NCI-H82 (cell line): ENCODE data around the gene RDX.
"Not testable (repeated sequence)": the region's sequence is repeated elsewhere in the genome, so short reads cannot be mapped to it uniquely, and the experiment has no call there.

Source experiments
- DNase-seq: peaks from one replicate; lab custom pipeline; 2025; lab: John Stamatoyannopoulos, UW

The RDX gene

DNA sequence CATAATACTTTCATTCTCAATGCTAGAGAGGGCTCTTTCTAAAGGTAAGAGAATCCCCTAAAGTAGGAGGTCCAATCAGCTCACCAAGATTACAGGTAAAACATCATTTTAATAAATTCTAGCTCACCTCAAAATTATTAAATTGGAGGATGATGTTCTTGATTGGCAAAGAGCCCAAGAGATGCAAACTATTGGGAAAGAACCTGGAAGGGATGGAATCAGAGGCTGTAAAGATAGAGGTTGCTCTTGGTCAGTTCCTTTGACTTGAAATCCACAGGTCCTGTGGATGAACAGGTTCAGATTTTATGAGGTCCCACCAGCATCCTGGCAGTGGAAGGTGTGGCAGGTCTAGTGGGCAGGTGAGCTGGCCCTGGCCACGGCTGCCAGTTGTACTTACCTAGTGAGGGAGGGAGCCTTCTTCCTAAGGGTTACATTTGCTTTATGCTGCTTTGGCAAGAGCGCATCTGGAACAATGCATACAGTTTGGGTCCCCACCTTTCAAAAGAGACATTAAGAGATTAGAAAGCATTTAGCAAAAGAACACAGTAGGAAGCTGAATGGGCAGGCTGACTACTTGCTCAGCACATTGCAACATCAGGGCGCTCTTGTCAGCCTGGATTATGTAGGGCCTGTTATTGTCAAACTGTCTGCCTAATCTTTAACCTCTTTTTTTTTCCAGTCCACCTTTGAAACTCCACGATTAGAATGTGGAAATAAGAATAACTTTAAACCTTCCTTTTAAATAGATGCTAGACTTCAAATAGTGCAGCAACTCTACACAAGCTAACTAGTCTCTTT lies 97.0 kb downstream of the RDX start:
- DNase-seq = no peak

DNA sequence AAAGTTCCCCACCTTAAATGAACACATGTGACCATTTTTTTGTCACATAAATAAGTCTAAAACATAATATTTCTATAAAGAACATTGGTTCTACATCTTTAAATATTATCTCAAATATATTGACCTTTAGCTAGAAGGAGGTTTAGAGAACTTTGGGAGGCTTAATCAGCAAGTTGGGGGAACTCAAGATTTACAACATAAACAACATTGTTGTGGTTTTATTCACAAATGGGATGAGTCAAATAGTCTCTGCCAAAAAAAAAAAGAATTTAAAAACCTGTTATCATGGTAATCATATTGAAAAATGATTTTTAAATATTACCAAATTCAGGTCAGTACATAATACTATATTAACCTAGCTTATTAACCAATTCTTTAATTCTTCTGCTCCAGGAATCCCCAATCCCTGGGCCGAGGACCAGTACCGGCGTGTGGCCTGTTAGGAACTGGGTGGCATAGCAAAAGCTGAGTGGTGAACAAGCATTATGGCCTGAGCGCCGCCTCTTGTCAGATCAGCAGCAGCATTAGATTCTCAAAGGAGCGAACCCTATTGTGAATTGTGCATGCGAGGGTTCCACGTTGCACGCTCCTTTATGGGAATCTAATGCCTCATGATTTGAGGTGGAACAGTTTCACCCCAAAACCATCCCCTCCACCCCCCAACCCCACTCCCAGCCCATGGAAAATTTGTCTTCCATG lies 98.2 kb downstream of the RDX start:
- no peak for DNase-seq

DNA sequence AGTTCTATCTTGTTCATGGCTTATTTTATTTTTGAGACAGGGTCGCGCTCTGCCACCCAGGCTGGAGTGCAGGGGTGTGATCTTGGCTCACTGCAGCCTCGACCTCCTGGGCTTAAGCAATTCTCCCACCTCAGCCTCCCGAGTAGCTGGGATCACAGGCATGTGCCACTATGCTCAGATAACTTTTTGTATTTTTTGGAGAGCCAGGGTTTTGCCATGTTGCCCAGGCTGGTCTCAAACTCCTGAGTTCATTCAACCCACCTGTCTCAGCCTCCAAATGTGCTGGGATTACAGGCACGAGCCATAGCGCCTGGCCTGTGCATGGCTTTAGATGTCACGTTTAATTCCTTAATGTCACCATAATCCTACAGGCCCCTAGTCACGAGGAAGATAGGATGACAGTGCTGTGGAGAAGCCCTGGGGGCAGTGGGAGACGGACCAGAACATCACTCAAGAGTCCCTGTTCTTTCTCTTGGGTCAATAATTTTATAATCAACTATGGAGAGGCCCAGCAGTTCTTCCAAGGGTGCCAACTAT lies 99.5 kb downstream of the RDX start:
- DNase-seq = peak; percentile 41

DNA sequence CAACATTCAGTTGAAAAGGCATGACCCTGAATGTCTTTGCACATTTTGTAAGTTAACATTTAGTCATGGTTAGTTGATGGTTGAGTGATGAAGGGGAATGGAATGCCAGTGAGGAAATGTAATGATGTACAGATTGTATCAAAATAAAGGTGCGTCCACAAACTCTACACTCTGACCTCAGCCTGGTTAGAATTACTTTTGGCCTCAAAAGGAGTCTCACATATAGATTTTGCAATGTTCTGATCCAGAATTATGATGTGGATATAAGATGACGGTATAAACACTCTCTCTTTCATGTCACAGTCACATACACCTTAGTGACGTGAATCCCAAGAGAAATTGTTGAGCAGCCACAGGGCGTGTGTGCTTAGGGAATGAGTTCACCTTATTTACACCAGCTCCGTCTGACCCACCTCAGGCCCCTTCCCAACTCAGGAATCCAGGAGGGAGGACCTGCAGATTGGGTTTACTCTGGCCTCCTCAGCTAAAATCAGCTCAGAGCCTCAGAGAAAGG lies 100.1 kb downstream of the RDX start:
- DNase-seq = no peak

DNA sequence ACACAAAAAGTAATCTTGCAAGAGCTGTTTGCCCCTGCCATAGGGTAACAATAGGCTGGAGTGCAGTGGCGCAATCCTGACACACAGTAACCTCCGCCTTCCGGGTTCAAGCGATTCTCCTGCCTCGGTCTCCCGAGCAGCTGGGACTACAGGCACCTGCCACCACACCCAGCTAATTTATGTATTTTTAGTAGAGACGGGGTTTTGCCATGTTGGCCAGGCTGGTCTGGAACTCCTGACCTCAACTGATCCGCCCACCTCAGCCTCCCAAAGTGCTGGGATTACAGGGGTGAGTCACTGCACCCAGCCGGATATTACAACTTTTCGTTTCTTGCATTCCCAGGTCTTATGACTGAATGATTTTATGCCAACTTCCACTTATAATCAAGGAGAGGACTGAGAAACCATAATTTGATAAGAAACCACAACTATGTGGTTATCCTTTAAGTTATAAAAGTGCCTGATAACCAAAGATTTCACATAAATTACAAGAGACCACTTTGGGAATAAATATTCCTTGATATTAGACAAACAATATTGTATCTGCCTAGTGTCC lies 102.1 kb downstream of the RDX start:
- DNase-seq = not testable (repeated sequence)

DNA sequence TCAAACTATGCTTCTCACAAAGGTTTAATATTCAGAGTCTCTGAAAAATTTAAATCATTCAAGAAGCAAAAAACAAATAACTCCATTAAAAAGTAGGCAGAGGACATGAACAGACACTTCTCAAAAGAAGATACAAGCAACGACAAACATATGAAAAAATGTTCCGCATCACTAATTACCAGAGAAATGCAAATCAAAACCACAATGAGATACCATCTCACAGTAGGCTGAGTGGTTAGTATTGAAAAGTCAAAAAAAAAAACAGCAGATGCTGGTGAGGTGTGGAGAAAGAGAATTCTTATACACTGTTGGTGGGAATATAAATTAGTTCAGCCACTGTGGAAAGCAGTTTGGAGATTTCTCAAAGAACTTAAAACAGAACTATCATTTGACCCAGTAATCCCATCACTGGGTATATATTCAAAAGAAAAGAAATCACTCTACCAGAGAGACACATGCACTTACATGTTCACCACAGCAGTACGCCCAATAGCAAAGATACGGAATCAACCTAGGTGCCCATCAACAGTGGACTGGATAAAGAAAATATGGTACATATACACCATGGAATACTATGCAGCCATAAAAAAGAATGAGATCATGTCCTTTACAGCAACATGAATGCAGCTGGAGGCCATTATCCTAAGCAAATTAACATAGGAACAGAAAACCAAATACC lies 103.7 kb downstream of the RDX start:
- not testable (repeated sequence) for DNase-seq

DNA sequence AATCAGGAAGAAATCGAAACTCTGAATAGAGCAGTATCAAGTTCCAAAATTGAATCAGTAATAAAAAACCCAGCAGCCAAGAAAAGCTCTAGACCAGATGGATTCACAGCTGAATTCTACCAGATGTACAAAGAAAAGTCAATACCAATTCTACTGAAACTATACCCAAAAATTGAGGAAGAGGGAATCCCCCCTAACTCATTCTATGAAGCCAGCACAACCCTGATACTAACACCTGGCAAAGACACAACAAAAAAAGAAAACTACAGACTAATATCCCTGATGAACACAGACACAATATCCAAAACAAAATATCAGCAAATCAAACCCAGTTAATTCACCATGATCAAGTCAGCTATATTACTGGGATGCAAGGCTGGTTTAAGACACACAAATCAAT lies 105.5 kb downstream of the RDX start:
- DNase-seq = no peak

DNA sequence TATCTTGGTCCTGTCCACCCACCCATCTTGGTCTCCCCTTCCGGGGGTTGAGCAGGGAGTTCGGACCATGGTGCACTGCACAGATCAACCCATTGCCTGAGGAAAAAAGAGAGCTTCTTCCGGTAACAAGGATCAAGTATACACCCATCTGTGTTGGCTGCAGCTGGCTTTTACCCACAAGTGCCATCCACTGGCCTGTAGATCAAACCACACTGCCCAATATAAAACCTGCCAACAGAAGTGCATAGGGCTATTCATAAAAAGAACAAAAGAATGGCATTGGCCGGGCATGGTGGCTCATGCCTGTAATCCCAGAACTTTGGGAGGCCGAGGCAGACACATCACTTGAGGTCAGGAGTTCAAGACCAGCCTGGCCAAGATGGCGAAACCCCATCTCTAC lies 108.7 kb downstream of the RDX start:
- no peak for DNase-seq

DNA sequence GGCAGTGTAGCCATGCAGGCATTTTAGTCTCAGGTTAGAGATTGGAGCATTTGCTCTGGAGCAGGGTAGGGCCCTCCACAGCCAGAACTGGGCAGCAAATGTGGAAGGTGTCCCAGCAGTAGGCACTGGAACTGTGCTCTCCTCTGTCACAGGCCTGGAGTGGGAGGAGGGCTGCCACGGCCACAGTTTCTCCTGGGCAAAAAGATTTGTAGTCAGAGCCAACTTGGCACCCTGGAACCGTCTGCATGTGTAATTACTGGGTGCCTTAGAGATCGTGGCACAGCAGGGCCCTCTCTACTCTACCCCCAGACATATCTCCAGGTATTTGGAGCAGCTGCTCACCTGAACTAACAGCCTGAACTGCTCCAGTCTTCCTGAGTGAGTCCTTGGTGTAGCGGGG lies 109.5 kb downstream of the RDX start:
- no peak for DNase-seq

DNA sequence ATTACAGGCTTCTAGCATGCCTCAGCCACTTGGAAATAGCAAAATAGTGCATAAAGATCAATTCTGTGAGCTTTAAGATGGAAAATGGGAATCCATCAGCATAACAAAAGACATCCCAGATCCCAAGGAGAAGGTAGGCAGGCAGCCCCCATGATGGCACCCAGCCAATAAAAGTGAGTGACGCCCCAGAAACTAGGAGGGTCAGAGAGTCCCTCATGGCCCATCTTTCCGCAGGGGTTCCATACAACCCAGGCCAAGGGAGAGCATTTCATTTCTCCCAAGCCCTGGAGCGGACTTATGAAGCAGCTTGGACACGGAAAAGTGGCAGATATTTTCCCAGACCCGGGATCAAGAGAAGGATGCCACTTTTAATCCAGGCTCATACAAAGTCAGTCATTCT lies 110.0 kb downstream of the RDX start:
- no peak for DNase-seq

DNA sequence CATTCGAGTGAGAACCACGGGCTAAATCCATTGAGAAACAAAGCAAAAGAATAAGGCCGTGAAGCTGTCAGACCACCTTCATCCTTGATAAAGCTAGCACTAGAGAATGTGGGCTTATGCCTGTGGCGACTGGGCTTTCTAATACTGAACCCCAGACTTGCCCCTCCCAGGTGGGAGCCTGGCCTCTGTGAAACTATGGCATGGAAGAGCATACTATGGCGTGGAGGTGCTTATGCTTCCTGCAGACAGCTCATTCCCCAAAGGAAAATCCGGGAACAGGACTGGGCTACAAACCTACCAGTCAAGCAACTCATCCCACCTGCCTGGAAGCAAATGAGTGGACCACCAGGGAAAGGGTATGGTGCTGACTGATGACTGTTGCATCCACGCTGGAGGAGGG lies 110.8 kb downstream of the RDX start:
- no peak for DNase-seq

DNA sequence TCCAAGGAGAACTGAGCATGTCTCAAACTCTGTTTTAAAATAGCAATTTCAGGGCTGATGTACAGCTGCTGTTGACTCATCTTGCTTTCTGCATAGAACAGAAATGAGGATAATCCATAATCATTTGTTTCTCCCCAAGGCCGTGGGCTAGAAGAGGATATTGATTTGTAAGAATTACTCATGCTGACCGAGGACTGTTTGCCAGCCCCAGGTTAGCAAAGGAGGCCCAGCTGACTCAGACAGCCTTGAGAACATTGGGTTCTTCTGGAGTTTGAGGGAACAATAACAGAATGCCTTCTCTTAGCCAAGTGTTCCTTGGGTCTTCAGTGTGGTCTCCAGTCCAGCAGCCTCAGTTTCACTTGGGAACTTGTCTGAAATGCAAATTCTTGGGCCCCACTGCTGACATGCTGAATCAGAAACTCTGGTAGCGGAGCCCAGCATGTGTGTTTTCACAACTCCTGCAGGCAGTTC lies 111.3 kb downstream of the RDX start:
- no peak for DNase-seq

DNA sequence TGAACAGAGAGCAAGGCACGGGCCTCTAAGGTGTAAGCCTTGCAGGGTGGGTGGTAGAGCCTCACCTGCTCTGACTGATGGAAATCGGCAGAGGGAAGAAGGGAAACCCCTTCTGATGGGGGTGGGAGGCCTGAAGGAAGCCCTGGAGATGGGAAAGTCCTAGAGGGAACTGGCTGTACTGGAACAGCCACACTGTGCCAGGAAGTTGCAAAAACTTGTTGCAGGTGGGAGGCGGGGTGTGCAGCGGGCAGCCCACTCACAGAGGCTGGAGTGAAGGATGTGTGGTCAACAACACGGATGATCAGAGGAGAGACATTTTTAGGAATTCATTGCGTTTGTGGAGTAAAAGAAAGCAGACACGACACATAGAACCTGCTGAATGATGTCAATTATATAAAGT lies 112.0 kb downstream of the RDX start:
- no peak for DNase-seq

DNA sequence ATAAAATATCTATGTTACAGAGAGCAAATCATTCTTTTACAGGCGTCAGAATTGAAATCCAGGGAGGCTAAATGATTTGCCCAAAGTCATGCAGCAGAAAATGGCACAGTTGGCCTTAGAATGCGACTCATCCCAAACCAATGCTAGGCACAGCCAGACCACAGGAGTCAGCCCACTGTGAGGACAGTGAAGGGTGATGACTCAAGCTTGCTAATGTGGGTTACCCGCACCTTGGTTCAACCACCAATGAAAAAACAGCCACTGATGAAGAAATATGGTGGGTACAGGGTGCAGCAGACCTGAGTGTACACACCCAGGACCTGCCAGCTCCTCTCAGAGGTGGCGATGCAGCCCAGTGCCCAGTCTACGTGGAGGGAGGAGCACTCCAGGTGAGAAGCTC lies 113.5 kb downstream of the RDX start:
- DNase-seq = no peak

DNA sequence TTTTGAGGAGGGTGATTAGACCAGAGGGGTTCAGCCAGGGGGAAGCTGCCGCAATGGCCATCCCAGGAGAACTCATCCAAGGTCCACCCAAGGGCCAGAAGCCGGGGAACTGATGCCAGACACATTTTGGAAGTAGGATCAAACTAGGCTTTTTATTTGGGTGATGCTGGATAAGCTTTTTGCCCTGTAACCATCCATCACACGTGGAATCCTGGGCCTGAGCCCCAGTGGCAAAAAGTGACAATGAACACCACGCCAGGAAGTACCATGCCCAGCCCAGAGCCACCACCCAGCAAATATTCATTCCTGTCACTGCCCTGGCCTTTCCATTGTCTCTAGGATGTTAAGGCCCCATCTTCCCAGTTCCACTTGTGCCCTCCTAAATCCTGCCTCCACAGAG lies 117.3 kb downstream of the RDX start:
- no peak for DNase-seq

DNA sequence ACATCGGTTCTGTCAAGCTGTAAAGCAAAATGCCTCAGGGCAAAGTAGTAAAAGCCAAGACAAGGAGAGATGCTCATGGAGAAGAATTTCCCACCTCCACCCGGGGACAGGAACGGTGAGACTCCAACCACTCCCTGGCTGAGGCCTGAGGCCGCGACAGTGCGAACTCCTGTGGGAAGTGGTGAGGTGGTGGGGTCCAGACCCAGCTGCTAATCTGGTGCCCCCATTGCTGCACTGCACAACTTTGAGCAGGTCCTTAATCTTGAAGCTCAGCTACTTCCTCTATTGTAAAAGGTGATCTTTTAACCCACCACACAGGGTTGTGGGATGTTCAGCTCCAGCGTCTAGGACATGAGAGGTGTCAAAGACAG lies 119.3 kb downstream of the RDX start:
- no peak for DNase-seq

DNA sequence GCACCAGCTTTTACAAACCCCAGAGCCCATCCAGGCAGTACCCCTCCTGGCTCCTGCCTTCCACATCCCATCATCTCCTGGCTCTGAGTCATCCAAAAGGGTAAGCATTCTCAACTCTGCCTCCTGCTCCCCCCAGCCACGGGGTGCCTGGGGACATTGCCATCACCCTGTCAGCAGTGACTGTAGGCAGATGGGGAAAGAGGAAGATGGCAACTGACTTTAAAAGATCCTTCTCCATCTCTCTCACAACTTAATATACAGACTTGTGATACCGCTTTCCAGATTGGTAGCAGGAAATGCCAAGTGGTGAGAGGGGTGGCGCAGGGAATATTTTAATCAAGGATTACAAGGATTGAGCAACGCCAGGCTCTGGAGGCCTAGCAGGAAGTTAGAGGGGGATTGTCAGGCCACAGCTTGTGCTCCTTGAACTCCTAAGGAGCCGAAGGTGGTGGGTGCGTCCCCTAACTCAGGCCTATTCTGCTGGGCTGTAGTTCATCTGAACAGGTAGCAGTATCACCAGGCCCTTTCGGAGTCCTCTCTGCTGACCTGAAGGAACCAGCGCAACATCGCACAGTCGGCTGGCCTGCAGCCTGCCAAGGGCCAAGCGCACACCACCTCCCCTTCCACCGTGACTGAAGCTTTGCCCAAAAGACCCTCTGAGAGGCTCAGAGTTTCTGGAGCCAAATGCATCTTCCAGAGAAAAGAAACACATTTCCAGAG lies 119.9 kb downstream of the RDX start:
- no peak for DNase-seq

DNA sequence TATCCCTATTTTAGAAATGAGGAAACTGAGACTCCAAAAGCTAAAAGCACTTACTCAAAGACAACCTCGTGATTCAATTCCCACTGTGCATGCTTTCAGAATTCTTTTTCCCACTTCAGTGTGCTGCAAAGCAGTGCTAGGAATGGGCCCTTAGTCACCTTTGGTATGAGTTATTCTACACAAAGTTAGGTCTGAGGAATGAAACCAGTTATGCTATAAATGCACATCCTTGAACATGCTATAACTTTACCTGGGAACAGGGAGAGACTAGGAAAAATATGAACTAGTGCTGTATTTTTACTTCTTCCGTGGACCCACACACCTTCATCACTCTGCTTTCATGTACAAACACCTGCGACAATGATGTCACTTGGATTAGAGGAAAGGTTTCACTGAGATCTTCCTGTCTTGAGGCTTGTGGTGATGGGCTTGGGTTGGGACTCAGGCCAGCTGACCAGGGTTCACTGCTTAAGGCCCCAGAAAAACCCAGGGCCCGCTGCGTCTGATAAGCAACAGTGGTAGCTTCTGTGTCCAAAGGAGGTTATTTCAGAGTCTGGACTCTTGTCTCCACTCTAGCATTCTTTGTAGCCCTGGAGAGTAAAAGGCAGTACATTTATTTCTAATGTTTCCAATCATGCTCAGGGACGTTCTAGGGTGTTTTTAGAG lies 121.6 kb downstream of the RDX start:
- DNase-seq = no peak

DNA sequence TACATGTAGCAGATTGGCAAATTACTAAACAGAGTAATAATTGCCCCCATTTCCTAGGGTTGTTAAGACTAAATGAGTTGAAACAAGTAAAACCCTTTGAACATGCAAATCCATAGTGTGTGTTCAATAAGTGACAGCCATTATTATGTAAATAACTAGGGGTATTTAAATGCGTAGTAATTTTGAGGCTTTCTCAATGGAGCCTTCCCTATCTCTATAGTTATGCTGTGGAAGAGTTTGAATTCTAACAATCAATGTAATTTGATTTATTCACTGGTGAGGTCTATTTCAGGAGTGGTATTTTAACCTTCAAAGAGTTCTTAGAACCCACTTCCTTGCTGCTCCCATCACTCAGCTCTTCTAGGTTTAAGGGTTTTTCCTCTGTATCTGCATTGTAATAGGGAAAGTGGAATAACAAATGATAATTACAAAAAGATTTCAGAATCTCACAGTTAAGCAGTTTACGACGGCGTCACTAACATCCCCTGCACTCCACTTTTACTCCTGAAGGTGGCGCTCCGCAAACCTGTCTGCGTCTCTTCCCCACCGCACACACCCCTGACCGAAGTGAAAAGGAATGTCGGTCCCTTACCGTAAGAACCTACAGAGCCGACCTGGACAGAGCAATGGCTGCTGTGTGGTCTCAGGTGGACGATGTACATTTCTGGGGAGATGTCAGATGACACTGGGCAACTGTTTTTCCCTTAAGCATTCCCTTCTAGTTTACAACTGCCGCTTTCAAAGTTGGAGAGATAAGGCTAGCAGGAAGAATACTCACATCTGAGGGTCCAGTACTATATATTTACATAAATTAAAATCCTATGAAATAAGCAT lies 122.4 kb downstream of the RDX start:
- peak; percentile 50 for DNase-seq

DNA sequence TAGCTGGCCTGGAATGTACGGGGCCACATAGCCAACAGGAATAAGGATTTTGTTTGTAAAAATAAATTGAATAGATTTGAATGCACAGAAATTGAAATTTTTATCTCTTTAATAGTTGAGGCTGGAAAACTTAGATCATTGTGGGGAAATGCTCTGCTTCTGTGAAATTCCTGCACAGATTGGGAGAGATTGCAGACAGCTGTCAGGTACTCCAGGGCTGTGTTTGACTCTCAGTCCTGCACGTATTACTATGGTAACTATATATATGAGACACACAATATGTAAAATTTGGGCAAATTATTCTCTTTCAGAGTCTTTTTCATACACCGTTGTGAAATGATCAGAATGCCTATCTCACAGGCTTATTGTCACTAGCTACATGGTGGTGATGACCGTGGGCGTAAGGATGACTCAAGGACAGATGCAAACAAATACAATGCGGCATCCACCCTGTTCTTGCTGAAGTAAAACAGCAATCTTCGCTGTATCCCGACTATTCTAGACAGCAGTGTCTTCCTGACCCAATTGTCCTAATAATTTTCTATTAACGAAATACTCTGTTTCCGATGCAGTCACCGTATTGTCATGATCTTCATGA lies 123.8 kb downstream of the RDX start:
- no peak for DNase-seq
